Activated CD8-positive, alpha-beta memory T cell treated with anti-CD3 and anti-CD28 coated beads for 4 hours (primary cell): Measurements from ENCODE around the gene ANGEL2.
"Not testable (repeated sequence)": the region's sequence is repeated elsewhere in the genome, so short reads cannot be mapped to it uniquely, and the experiment has no call there.

ENCODE experiments used
- DNase-seq, 2 donors: peaks; one replicate each; pipeline ENCODE4 v3.0.0-alpha.2; 2020; ENCODE audit warnings: low read depth in 2 of 2

The ANGEL2 gene

GRCh38 chr1:213019450-213019849, 3.8 kb upstream of the ANGEL2 start:
- DNase-seq, result no peak

- no peak for DNase-seq
Measured at GRCh38 chr1:213017447-213018273, 2.0 kb upstream of the ANGEL2 start.

- no peak for DNase-seq
Measured at GRCh38 chr1:213014642-213015041, 1.0 kb downstream of the ANGEL2 start.

GRCh38 chr1:213008564-213008963, 7.1 kb downstream of the ANGEL2 start:
- DNase-seq, result no peak

GRCh38 chr1:213003256-213003655, 12.4 kb downstream of the ANGEL2 start:
- DNase-seq, result no peak

- no peak for DNase-seq
Measured at GRCh38 chr1:212994926-212995325, 20.7 kb downstream of the ANGEL2 start.

GRCh38 chr1:212993960-212994359, 21.7 kb downstream of the ANGEL2 start:
- not testable (repeated sequence) for DNase-seq

GRCh38 chr1:212990276-212990675, 25.4 kb downstream of the ANGEL2 start:
- no peak for DNase-seq

GRCh38 chr1:212987702-212988322, 27.9 kb downstream of the ANGEL2 start:
- DNase-seq, result no peak

GRCh38 chr1:212986551-212986950, 29.1 kb downstream of the ANGEL2 start:
- no peak for DNase-seq

GRCh38 chr1:212984522-212985291, 31.0 kb downstream of the ANGEL2 start:
- no peak for DNase-seq

GRCh38 chr1:212983482-212983881, 32.2 kb downstream of the ANGEL2 start:
- DNase-seq, result no peak

- DNase-seq, result no peak
Measured at GRCh38 chr1:212982430-212983152, 33.1 kb downstream of the ANGEL2 start.

- DNase-seq, result no peak
Measured at GRCh38 chr1:212981571-212982328, 33.9 kb downstream of the ANGEL2 start.

GRCh38 chr1:212981025-212981495, 34.6 kb downstream of the ANGEL2 start:
- DNase-seq, result no peak

GRCh38 chr1:212980123-212980785, 35.4 kb downstream of the ANGEL2 start:
- DNase-seq, result no peak

GRCh38 chr1:212979340-212980122, 36.1 kb downstream of the ANGEL2 start:
- DNase-seq, result no peak

GRCh38 chr1:212977781-212978645, 37.7 kb downstream of the ANGEL2 start:
- no peak for DNase-seq

GRCh38 chr1:212976586-212976985, 39.1 kb downstream of the ANGEL2 start:
- no peak for DNase-seq
